Ishikawa (cell line): Measurements from ENCODE around the gene DNER.

ENCODE experiments used
- CEBPB ChIP-seq: IDR thresholded peaks from 2 replicates; pipeline ENCODE4 v1.6.1; 2012
- CREB1 ChIP-seq: IDR thresholded peaks from 2 replicates; pipeline ENCODE4 v1.6.1; 2012; ENCODE audit warnings: low read depth
- EGR1 ChIP-seq: IDR thresholded peaks from 2 replicates; pipeline ENCODE4 v1.6.1; 2012
- EP300 ChIP-seq: IDR thresholded peaks from 2 replicates; pipeline ENCODE4 v1.6.1; 2012; ENCODE audit warnings: borderline replicate concordance
- FOXM1 ChIP-seq: IDR thresholded peaks from 2 replicates; pipeline ENCODE4 v1.6.1; 2012; ENCODE audit warnings: low read depth, borderline replicate concordance
- NFIC ChIP-seq: IDR thresholded peaks from 2 replicates; pipeline ENCODE4 v1.6.1; 2012
- RAD21 ChIP-seq: IDR thresholded peaks from 2 replicates; pipeline ENCODE4 v1.6.1; 2012; ENCODE audit warnings: low read depth
- REST ChIP-seq: IDR thresholded peaks from 2 replicates; pipeline ENCODE4 v1.6.1; 2012; ENCODE audit warnings: low read depth, mild to moderate bottlenecking
- TAF1 ChIP-seq: IDR thresholded peaks from 2 replicates; pipeline ENCODE4 v1.6.1; 2012; ENCODE audit warnings: low read depth, mild to moderate bottlenecking
- TCF12 ChIP-seq: IDR thresholded peaks from 2 replicates; pipeline ENCODE4 v1.6.1; 2012; ENCODE audit warnings: low read depth
- TEAD4 ChIP-seq: IDR thresholded peaks from 2 replicates; pipeline ENCODE4 v1.6.1; 2012
- USF1 ChIP-seq: IDR thresholded peaks from 2 replicates; pipeline ENCODE4 v1.6.1; 2012
- YY1 ChIP-seq: IDR thresholded peaks from 2 replicates; pipeline ENCODE4 v1.6.1; 2012; ENCODE audit warnings: low read depth
- ZBTB7A ChIP-seq: IDR thresholded peaks from 2 replicates; pipeline ENCODE4 v1.6.1; 2012; ENCODE audit warnings: low read depth
- TF ChIP-seq, protein P1 (sequence below): IDR thresholded peaks from 2 replicates; pipeline ENCODE4 v1.6.1; 2012

Gene DNER

GRCh38 chr2:229634601-229635370 is 79.6 kb downstream of the DNER start:
- no peak for TF ChIP-seq EGR1

DNA sequence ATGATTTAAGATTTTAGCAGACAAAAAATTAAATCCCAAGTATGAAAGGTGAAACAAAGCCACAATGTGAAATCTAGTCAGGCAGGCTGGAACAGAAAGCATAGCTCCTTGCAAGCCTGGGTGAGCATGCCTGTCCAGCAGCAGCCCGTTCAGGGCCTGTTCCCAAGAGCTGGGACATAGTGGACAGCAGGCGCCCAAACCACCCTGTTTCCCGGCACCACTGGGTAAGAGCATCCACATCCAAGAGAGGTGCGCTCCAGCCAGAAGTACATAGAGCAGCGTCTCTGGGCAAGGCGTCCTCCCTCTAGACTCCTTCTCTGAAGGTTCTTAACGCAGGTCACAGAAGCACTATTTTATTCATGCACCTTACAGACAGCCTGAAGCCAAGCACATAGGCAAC is 80.8 kb downstream of the DNER start:
- TF ChIP-seq NFIC (no peak), YY1 (no peak), ZBTB7A (no peak), FOXM1 (no peak)
- TF ChIP-seq, protein P1, sequence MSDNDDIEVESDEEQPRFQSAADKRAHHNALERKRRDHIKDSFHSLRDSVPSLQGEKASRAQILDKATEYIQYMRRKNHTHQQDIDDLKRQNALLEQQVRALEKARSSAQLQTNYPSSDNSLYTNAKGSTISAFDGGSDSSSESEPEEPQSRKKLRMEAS = no peak

DNA sequence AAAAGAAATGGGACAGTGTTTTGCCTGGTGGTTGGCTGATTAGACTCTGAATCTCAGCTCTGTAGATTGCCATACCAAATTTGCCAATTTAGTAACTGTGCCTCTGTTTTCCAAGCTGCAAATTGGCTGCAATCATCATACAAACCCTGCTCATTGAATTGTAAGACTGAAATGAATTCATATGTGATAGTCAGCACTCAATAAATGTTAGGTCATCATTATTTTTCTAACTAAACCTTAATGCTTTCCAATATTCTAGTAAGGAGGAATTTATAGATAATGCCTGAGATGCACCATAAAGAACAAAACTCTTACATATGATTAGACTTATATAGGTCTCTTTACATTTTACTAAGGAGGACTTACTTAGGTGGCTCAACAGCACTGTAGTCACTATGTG is 85.3 kb downstream of the DNER start:
- TF ChIP-seq NFIC = no peak
- no peak for TF ChIP-seq EP300

DNA sequence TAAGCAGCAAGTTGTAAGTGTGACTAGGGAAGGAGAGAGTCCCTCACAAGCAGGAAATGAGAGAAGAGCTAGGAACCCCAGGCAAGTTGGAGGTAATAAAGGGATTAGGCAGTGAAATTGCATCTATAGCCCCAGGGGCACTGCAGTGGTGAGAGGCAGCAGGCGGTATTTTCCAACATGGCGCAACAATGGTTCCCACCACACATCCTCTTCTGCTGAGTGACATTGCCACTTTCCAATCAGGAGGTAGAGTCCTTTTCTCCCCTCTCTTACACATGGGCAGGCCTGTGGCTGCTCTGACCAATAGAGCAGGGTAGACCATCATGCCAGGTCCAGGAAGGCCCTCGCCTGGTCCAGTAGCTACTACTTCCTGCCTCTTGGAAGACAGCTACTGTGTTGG is 86.6 kb downstream of the DNER start:
- TF ChIP-seq ZBTB7A (no peak), TEAD4 (no peak), YY1 (no peak), TCF12 (no peak), NFIC (no peak), FOXM1 (no peak), USF1 (no peak)
- TF ChIP-seq, protein P1 = no peak

- TF ChIP-seq TCF12 (no peak), TAF1 (no peak), ZBTB7A (no peak), EP300 (no peak), CEBPB (peak; percentile 88)
Measured at GRCh38 chr2:229622495-229623355, 91.6 kb downstream of the DNER start.

- TF ChIP-seq EP300 (no peak), EGR1 (no peak), RAD21 (no peak), FOXM1 (no peak), NFIC (no peak), TEAD4 (no peak)
- TF ChIP-seq, protein P1 = no peak
Measured at GRCh38 chr2:229620759-229621158, 93.6 kb downstream of the DNER start.

- TF ChIP-seq TEAD4 (no peak), TAF1 (no peak), REST (no peak), NFIC (no peak)
Measured at GRCh38 chr2:229620289-229620688, 94.1 kb downstream of the DNER start.

DNA sequence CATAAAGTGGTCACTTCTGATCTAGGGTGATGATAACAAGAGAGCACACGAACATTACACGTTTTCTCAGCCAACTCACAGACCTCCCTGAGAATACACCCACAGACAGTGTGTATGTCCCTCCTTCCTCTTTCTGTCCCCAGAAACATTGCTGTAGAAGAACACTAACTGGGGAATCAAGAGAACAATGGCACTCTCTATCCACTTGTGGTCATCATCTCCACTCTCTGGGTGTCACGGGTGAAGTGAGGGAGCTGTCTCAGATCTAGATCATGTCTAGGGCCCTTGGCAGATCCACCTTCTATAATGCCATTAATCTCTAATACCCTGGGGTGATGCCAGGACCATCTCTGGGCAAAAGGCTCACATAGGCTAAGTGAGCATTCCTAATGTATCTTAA is 97.9 kb downstream of the DNER start:
- no peak for TF ChIP-seq CREB1
- TF ChIP-seq NFIC = no peak
- TF ChIP-seq TAF1 = no peak
- TF ChIP-seq EP300 = no peak
- no peak for TF ChIP-seq TEAD4
- TF ChIP-seq YY1 = no peak
- TF ChIP-seq, protein P1 = no peak
- no peak for TF ChIP-seq TCF12
- no peak for TF ChIP-seq ZBTB7A
- TF ChIP-seq REST = no peak
- no peak for TF ChIP-seq USF1
- no peak for TF ChIP-seq CEBPB
- TF ChIP-seq FOXM1 = no peak
- TF ChIP-seq RAD21 = no peak
- no peak for TF ChIP-seq EGR1
